ENCODE results near the gene ABHD6. TPM values are rescaled to one million over a fixed set of nuclear protein-coding genes. Genes with fewer than 3 reads are reported as not detected.
"Not testable (repeated sequence)": the region's sequence is repeated elsewhere in the genome, so short reads cannot be mapped to it uniquely, and the experiment has no call there.

Gene ABHD6
- total and polyA plus RNA-seq, 2 experiments from 2014 or later: 24.6 to 25.1 TPM

DNA sequence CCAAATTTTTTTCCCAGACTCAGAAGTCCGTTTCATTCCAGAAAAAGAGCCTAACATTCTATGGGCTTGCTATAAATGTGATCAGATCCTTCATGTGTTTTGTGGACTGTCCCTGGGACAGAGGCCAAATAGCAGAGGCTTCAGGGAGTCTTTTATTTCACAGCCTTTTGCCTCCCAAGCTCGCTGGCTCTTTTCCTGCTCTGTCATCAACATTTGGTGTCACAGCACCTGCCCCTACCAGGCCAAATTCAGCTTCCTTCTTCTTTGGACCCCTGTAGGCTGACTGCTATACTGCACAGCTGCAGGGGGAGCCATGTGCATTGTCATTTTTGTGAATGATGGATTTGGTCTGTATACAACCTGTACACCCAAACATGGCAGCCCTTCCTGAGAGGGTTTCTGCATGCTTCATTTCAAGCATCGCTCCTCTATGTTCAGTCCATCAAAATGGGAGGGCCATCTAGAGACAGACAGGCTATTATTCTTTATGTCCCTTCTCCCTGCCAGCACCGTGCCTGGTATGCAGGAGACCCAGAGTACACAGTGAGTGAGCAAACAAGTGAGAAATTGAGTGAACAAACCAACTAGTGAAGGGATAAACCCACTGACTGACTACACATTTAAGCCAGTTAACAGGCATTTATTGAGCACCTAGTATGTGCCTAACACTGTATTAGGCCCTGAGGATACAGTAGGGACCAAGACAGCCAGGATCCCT, 50.6 kb downstream of the ABHD6 start:
- H2AFZ ChIP-seq: no peak overlapping the region
- DNase-seq (ENCODE audit: low spot score): no peak
- no peaks in the 10 kb centered on the region for H3K36me3 ChIP-seq (replicated peaks; ENCODE audit: insufficient read depth, low read depth)
- H4K20me1 ChIP-seq (ENCODE audit: insufficient read depth, poor library complexity, severe bottlenecking): no peaks in the 10 kb centered on the region
- no peak for TF ChIP-seq EZH2phosphoT487 (IDR thresholded peaks at IDR 0.05; ENCODE audit: low read depth, severe bottlenecking, unreplicated experiment)
- TF ChIP-seq, protein P1, sequence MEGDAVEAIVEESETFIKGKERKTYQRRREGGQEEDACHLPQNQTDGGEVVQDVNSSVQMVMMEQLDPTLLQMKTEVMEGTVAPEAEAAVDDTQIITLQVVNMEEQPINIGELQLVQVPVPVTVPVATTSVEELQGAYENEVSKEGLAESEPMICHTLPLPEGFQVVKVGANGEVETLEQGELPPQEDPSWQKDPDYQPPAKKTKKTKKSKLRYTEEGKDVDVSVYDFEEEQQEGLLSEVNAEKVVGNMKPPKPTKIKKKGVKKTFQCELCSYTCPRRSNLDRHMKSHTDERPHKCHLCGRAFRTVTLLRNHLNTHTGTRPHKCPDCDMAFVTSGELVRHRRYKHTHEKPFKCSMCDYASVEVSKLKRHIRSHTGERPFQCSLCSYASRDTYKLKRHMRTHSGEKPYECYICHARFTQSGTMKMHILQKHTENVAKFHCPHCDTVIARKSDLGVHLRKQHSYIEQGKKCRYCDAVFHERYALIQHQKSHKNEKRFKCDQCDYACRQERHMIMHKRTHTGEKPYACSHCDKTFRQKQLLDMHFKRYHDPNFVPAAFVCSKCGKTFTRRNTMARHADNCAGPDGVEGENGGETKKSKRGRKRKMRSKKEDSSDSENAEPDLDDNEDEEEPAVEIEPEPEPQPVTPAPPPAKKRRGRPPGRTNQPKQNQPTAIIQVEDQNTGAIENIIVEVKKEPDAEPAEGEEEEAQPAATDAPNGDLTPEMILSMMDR (IDR thresholded peaks at IDR 0.05; ENCODE audit: poor library complexity): no peak
- no peak for TF ChIP-seq EZH2 (IDR thresholded peaks at IDR 0.05; ENCODE audit: borderline replicate concordance)
- H3K27ac ChIP-seq: no peak overlapping the region
- H3K27me3 ChIP-seq: no peaks in the 10 kb centered on the region
- no peaks in the 10 kb centered on the region for H3K9me2 ChIP-seq (replicated peaks; ENCODE audit: insufficient read depth)
- H3K4me2 ChIP-seq: no peak overlapping the region
- no peak overlapping the region for H3K4me3 ChIP-seq
- H3K4me1 ChIP-seq (ENCODE audit: insufficient read depth): no peaks in the 10 kb centered on the region
- WGBS (ENCODE audit: low lambda C conversion rate, missing lambda C conversion rate): 90% methylated on average over 4 of the region's 4 CpGs
- no peaks in the 10 kb centered on the region for H3K9me3 ChIP-seq (ENCODE audit: low read depth)
- H3K79me2 ChIP-seq: no peaks in the 10 kb centered on the region

DNA sequence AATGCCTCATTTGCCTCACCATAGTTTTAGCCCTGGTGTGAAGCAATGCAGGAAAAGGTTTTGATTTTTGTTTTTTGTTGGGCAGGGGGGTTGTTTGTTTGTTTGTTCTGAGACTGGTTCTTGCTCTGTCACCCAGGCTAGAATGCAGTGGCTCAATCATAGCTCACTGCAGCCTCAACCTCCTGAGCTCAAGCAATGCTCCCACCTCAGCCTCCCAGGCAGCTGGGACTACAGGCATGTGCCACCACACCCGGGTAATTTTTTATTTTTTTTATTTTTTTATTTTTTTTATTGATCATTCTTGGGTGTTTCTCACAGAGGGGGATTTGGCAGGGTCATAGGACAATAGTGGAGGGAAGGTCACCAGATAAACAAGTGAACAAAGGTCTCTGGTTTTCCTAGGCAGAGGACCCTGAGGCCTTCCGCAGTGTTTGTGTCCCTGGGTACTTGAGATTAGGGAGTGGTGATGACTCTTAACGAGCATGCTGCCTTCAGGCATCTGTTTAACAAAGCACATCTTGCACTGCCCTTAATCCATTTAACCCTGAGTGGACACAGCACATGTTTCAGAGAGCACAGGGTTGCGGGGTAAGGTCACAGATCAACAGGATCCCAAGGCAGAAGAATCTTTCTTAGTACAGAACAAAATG, 51.5 kb downstream of the ABHD6 start:
- H3K27ac ChIP-seq; H3K9me2 ChIP-seq (replicated peaks; ENCODE audit: insufficient read depth); H3K27me3 ChIP-seq; DNase-seq (ENCODE audit: low spot score); H3K4me1 ChIP-seq (ENCODE audit: insufficient read depth); H4K20me1 ChIP-seq (ENCODE audit: insufficient read depth, poor library complexity, severe bottlenecking); H3K4me2 ChIP-seq; H3K9me3 ChIP-seq (ENCODE audit: low read depth); H3K4me3 ChIP-seq; H3K79me2 ChIP-seq; H3K36me3 ChIP-seq (replicated peaks; ENCODE audit: insufficient read depth, low read depth); H2AFZ ChIP-seq: not testable (repeated sequence)
- 82% methylated on average over 4 of the region's 4 CpGs for WGBS (ENCODE audit: low lambda C conversion rate, missing lambda C conversion rate)

DNA sequence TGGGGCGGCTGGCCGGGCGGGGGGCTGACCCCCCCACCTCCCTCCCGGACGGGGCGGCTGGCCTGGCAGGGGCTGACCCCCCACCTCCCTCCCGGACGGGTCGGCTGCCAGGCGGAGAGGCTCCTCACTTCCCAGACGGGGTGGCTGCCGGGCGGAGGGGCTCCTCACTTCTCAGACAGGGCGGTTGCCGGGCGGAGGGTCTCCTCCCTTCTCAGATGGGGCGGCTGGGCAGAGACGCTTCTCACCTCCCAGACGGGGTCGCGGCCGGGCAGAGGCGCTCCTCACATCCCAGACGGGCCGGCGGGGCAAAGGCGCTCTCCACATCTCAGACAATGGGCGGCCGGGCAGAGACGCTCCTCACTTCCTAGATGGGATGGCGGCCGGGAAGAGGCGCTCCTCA, 52.9 kb downstream of the ABHD6 start:
- not testable (repeated sequence) for H3K36me3 ChIP-seq (replicated peaks; ENCODE audit: insufficient read depth, low read depth); H3K79me2 ChIP-seq; H3K4me2 ChIP-seq; H3K9me3 ChIP-seq (ENCODE audit: low read depth); H4K20me1 ChIP-seq (ENCODE audit: insufficient read depth, poor library complexity, severe bottlenecking); H3K4me1 ChIP-seq (ENCODE audit: insufficient read depth); DNase-seq (ENCODE audit: low spot score); H3K4me3 ChIP-seq; H3K27me3 ChIP-seq; H3K9me2 ChIP-seq (replicated peaks; ENCODE audit: insufficient read depth); H2AFZ ChIP-seq; H3K27ac ChIP-seq
- WGBS (ENCODE audit: low lambda C conversion rate, missing lambda C conversion rate): 97% methylated on average over 11 of the region's 33 CpGs

DNA sequence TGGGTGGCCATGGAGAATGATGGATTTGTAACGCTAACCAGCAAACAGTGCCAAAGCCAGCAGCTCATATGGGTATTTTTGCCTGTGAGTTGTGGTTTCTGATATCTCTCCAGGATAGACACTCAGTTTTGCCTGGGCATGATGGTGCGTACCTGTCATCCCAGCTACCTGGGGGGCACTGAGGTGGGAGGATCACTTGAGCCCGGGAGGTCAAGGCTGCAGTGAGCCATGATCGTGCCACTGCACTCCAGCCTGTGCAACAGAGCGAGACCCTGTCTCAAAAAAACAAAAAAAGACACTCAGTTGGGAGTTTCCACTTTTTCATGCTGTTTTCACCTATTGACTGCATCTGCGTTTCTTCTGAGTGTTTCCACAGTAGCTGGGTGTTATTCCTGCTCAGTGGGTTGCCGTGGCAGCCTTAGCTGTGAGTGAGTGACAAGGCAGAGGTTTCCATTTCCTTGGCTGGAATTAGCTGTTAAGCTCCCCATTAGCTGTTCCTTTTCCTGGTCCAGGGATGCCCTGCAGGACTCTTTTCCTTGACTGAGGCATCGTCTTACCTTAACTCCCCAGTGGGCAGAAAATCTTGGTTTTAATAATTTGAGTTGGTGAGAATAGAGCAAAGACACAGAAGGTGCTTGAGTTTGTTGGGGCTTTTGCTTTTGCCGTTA, 54.2 kb downstream of the ABHD6 start:
- H3K9me2 ChIP-seq (replicated peaks; ENCODE audit: insufficient read depth): no peaks in the 10 kb centered on the region
- no peak for DNase-seq (ENCODE audit: low spot score)
- H3K79me2 ChIP-seq: no peaks in the 10 kb centered on the region
- no peaks in the 10 kb centered on the region for H3K4me1 ChIP-seq (ENCODE audit: insufficient read depth)
- H3K27me3 ChIP-seq: no peaks in the 10 kb centered on the region
- H4K20me1 ChIP-seq (ENCODE audit: insufficient read depth, poor library complexity, severe bottlenecking): no peaks in the 10 kb centered on the region
- H3K4me3 ChIP-seq: no peak overlapping the region
- TF ChIP-seq, protein P1 (IDR thresholded peaks at IDR 0.05; ENCODE audit: poor library complexity): no peak
- TF ChIP-seq EZH2 (IDR thresholded peaks at IDR 0.05; ENCODE audit: borderline replicate concordance) (no peak), EZH2phosphoT487 (IDR thresholded peaks at IDR 0.05; ENCODE audit: low read depth, severe bottlenecking, unreplicated experiment) (no peak)
- no peak overlapping the region for H2AFZ ChIP-seq
- no peaks in the 10 kb centered on the region for H3K36me3 ChIP-seq (replicated peaks; ENCODE audit: insufficient read depth, low read depth)
- H3K4me2 ChIP-seq: no peak overlapping the region
- 85% methylated on average over 9 of the region's 9 CpGs for WGBS (ENCODE audit: low lambda C conversion rate, missing lambda C conversion rate)
- no peaks in the 10 kb centered on the region for H3K9me3 ChIP-seq (ENCODE audit: low read depth)
- no peak overlapping the region for H3K27ac ChIP-seq
